ENCODE results near the gene CAMKMT. TPM values are rescaled to one million over a fixed set of nuclear protein-coding genes. Genes with fewer than 3 reads are reported as not detected.

CAMKMT gene
- total and polyA plus RNA-seq, 7 donors: 6.1 to 15.6 (median 11.6) TPM

DNA sequence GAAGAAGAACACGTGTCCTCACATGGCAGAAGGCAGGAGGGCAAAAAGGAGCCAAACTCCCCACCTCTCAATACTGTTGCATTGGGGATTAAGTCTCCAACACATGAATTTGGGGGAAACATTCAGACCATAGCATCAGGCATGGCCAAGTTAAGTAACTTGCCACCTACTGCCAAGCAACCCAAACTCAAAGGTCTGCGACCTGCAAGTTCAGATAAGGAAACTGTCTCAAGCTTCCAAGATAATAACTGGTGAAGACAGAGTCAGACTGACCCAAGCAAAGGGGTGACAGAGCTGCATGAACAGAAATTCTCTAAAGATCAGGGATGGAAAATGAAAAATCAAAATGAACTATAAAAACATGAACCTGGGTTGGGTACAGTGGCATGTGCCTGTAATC, 391.0 kb downstream of the CAMKMT start:
- 97% methylated on average over 2 of the region's 2 CpGs for WGBS, 2 donors
- DNase-seq: no peak
- no peaks in the 10 kb centered on the region for H3K4me1 ChIP-seq

GRCh38 chr2:44753552-44754285, 392.0 kb downstream of the CAMKMT start:
- Histone ChIP-seq H3K36me3 (no peaks in the 10 kb centered on the region), H3K4me1 (no peaks in the 10 kb centered on the region), H3K9me3 (no peaks in the 10 kb centered on the region), H3K27ac (no peak overlapping the region), H3K27me3 (no peaks in the 10 kb centered on the region), H3K4me3 (no peak overlapping the region)
- intact Hi-C loops (cut with DNase I): no loop called here
- no peak for TF ChIP-seq POLR2AphosphoS5 (IDR thresholded peaks at IDR 0.05)
- no peak for TF ChIP-seq EP300 (IDR thresholded peaks at IDR 0.05)
- no peak for DNase-seq
- 36 to 76% methylated on average over 3 of the region's 3 CpGs for WGBS, 2 donors

More for the DNA sequence above, 391.0 kb downstream of the CAMKMT start:
- H3K36me3 ChIP-seq: no peaks in the 10 kb centered on the region
- no peak overlapping the region for H3K27ac ChIP-seq
- H3K9me3 ChIP-seq: no peaks in the 10 kb centered on the region
- TF ChIP-seq CTCF (IDR thresholded peaks at IDR 0.05) (no peak), POLR2AphosphoS5 (IDR thresholded peaks at IDR 0.05) (no peak), POLR2A (IDR thresholded peaks at IDR 0.05) (no peak), EP300 (IDR thresholded peaks at IDR 0.05) (no peak)
- intact Hi-C loops (cut with DNase I): no loop called here
- no peaks in the 10 kb centered on the region for H3K27me3 ChIP-seq
- H3K4me3 ChIP-seq: no peak overlapping the region

DNA sequence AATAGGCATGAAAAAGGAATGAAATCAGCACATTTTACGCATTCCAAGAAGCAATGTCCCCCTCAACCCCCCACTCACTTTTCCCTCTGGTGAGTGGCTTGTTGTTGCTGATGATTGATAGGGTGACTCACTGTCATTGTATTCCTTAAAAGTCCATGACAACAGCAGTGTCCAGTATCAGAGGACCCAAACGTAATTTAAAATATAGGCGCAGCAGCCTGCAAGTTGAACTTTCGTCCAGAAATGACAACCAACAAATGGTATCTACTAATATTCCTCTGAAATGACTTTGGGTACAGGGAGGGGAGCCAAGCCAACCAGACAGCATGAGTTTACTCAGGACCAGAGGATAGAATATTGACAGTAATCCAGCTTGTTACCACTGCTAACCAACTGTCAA, 396.8 kb downstream of the CAMKMT start:
- no peaks in the 10 kb centered on the region for H3K36me3 ChIP-seq
- intact Hi-C loops (cut with DNase I): no loop called here
- H3K27me3 ChIP-seq: no peaks in the 10 kb centered on the region
- no peaks in the 10 kb centered on the region for H3K9me3 ChIP-seq
- no peak overlapping the region for H3K27ac ChIP-seq
- 95 to 96% methylated on average over 4 of the region's 4 CpGs for WGBS, 2 donors
- DNase-seq: no peak
- H3K4me1 ChIP-seq: no peaks in the 10 kb centered on the region
- no peak overlapping the region for H3K4me3 ChIP-seq
- no peak for TF ChIP-seq EP300 (IDR thresholded peaks at IDR 0.05)
- no peak for TF ChIP-seq CTCF (IDR thresholded peaks at IDR 0.05)
- TF ChIP-seq POLR2A (IDR thresholded peaks at IDR 0.05): no peak
- no peak for TF ChIP-seq POLR2AphosphoS5 (IDR thresholded peaks at IDR 0.05)

- no peaks in the 10 kb centered on the region for H3K27me3 ChIP-seq
- DNase-seq: no peak
- H3K36me3 ChIP-seq: no peaks in the 10 kb centered on the region
- H3K4me3 ChIP-seq: no peak overlapping the region
- TF ChIP-seq POLR2AphosphoS5 (IDR thresholded peaks at IDR 0.05) (no peak), POLR2A (IDR thresholded peaks at IDR 0.05) (no peak), EP300 (IDR thresholded peaks at IDR 0.05) (no peak), CTCF (IDR thresholded peaks at IDR 0.05) (no peak)
- 81 to 92% methylated on average over 5 of the region's 5 CpGs for WGBS, 2 donors
- intact Hi-C loops (cut with DNase I): no loop called here
- H3K27ac ChIP-seq: no peak overlapping the region
- no peaks in the 10 kb centered on the region for H3K4me1 ChIP-seq
- no peaks in the 10 kb centered on the region for H3K9me3 ChIP-seq
Observed at GRCh38 chr2:44759823-44760222, 398.1 kb downstream of the CAMKMT start.

DNA sequence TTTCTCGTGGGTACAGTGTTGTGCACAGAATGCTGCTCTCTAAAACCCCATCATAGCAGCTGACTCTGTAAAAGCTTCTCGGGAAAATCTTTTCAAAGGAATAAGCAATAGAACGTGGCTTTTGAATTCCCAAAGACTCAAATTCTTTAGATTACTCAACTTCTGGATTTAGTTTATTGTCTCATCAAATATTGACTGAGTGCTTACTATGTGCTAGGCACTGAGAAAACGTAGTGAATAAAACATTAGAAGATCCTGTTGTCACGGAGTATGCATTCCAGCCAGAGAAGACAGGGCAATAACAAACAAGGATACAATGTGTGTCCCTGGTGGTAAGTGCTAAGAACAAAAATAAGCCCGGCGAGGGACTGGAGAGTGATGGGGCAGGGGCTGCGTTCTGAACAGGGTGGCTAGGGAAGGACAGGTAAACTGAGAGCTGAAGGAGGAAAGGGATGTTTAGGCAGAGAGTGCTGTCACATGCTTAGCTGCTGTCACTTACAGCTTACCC, 401.6 kb downstream of the CAMKMT start:
- Histone ChIP-seq H3K9me3 (no peaks in the 10 kb centered on the region), H3K27ac (no peak overlapping the region), H3K27me3 (peaks cover 0 to 9% (median 4%) of the 10 kb centered on the region in 3 donors), H3K4me1 (no peaks in the 10 kb centered on the region), H3K4me3 (no peak overlapping the region), H3K36me3 (no peaks in the 10 kb centered on the region)
- 80% methylated on average over 8 of the region's 8 CpGs for WGBS, 2 donors
- intact Hi-C loops (cut with DNase I): no loop called here
- no peak for DNase-seq
- TF ChIP-seq POLR2A (IDR thresholded peaks at IDR 0.05) (no peak), CTCF (IDR thresholded peaks at IDR 0.05) (no peak), POLR2AphosphoS5 (IDR thresholded peaks at IDR 0.05) (no peak), EP300 (IDR thresholded peaks at IDR 0.05) (no peak)
